ENCODE data around the gene GNL1. TPM values are rescaled to one million over a fixed set of nuclear protein-coding genes. Genes with fewer than 3 reads are reported as not detected.

The GNL1 gene, protein sequence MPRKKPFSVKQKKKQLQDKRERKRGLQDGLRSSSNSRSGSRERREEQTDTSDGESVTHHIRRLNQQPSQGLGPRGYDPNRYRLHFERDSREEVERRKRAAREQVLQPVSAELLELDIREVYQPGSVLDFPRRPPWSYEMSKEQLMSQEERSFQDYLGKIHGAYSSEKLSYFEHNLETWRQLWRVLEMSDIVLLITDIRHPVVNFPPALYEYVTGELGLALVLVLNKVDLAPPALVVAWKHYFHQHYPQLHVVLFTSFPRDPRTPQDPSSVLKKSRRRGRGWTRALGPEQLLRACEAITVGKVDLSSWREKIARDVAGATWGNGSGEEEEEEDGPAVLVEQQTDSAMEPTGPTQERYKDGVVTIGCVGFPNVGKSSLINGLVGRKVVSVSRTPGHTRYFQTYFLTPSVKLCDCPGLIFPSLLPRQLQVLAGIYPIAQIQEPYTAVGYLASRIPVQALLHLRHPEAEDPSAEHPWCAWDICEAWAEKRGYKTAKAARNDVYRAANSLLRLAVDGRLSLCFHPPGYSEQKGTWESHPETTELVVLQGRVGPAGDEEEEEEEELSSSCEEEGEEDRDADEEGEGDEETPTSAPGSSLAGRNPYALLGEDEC
- total RNA-seq, result 49.4 TPM

DNA sequence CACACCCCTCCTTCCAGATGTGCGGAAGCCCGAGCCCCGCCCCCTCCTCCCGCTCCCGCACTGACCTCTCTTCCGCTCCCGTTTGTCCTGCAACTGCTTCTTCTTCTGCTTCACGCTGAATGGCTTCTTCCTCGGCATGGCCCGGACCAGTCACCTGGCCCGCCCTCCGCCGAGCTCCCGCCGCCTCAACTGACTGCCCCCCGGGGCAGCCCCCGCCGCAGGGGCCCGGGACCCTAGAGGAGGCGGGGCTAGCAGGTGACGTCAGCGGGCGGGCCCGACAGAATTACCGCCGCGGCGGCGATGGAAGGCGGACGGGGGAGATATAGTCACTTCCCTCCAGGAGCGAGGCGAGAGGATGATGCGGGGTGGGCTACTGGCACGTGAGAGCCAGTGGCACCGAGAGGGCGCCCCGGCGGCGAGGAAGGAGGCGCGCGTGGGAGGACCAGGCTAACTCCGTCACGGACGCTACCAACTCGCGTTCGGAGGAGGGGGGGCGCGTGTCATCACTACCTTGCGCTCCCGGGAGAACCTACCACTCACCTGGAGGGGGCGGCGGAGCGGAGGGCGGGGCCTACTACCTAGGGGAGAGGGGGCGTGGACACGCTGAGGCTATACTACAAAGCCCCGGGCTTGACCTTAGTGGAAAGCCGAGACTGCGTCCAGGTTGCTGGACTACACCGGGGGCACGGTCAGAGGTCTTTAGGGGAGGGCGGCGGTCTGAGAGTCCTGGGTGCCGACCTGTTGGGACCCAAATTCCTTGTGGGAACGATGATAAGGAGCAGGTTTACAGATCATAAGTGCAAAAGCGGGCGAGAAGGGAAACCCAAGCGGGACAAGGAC is at the start of gene GNL1:
TSS of gene GNL1 (minus strand) at position 424 of the 840 bp plus-strand sequence. CDS start at position 138, 286 bp downstream.

DNA sequence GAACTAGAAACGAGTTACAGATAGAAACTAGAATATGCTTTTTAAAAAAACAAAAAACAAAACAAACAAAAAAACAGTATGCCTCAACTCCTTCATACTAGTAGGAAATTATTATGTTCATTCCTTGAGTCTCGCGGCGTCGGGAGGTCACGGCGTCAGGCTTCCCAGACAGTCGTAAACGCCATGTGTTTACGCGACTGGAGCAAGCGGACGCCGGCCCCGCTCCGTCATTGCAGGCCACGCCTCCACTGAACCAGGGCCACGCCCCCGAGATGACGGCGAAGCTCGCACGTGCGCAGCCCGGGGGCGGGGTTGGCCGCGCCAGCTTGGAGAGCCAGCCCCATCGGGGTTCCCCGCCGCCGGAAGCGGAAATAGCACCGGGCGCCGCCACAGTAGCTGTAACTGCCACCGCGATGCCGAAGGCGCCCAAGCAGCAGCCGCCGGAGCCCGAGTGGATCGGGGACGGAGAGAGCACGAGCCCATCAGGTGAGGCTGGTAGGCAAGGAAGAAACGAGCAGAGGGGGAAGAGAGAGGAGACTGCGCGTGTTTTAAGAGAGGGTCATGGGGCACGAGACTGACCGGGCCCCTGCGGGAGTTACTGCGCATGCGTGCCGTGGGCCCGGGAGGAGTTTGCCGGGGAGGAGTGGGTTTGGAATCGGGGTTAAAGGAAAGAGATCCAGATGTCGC is 14.9 kb upstream of the GNL1 start, which contains the start of gene ABCF1:
TSS of gene ABCF1 (plus strand) at position 368 of the 687 bp plus-strand sequence. CDS start at position 414, 46 bp downstream.

DNA sequence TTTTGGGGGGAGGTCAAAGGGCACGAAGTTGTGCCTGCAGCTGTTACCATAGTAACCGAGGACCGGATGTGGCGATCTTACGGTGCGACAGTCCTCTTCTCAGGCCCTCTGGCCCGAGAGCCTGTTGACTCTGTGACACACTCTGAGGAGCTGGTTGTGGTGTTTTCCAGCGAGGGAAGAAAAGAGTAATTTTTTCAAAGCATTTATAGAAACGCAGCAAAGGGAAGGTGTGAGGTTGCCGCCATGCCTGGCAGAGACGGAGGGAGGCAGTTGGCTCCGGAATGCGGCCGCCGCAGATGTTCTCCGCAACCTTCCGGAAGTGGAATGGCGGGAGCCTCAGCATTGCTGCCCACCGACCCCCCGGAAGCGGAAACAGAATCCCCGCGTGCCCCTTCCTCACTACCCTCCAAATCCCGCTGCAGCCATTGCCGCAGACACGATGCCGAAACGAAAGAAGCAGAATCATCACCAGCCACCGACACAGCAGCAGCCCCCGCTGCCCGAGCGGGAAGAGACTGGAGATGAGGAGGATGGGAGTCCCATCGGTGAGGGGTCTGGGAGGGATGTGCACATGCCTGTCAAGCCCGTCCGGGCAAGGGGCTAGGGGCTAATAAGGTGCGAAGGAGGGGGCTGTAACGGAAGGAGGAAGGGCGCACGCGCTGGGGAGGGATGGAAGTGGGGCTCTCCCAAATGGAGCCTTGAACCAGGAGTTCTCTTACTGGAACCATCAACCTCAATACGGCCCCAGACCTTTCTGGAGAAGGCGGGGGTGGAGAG is 805 bp upstream of the GNL1 start, which contains the start of gene PRR3:
TSS of gene PRR3 (plus strand) at position 390 of the 777 bp plus-strand sequence. CDS start at position 440, 50 bp downstream.

Small RNA genes lying within 50 kb of the gene (small RNA-seq; reads per million reads assigned to genes)
- 1.8 reads per million, percentile 86 among the genes with 10 or more reads in this experiment for gene MIR877

Other genes with a start within 250 kb of the GNL1 start
- 8.3 TPM for gene TRIM39, start 229.6 kb downstream of the GNL1 start, total RNA-seq
- 16.4 TPM for gene RPP21, start 211.3 kb downstream of the GNL1 start, total RNA-seq
- 44.1 TPM for gene HLA-E, start 67.0 kb downstream of the GNL1 start, total RNA-seq
- 13.4 TPM for gene PRR3, start 806 bp upstream of the GNL1 start, total RNA-seq
- 36.0 TPM for gene ABCF1, start 15.0 kb upstream of the GNL1 start, total RNA-seq
- gene PPP1R10, start 60.8 kb upstream of the GNL1 start, total RNA-seq, result 32.1 TPM
- gene MRPS18B, start 61.4 kb upstream of the GNL1 start, total RNA-seq, result 84.4 TPM
- gene ATAT1, start 70.4 kb upstream of the GNL1 start, total RNA-seq, result 55.1 TPM
- gene C6orf136, start 90.6 kb upstream of the GNL1 start, total RNA-seq, result 12.0 TPM
- 21.7 TPM for gene DHX16, start 116.5 kb upstream of the GNL1 start, total RNA-seq
- gene PPP1R18, start 130.2 kb upstream of the GNL1 start, total RNA-seq, result 26.8 TPM
- gene NRM, start 134.5 kb upstream of the GNL1 start, total RNA-seq, result 2.1 TPM
- 6.5 TPM for gene MDC1, start 160.8 kb upstream of the GNL1 start, total RNA-seq
- gene TUBB, start 163.9 kb upstream of the GNL1 start, total RNA-seq, result 1,178 TPM
- gene FLOT1, start 186.2 kb upstream of the GNL1 start, total RNA-seq, result 62.5 TPM
- 3.5 TPM for gene IER3, start 188.1 kb upstream of the GNL1 start, total RNA-seq

Data from diencephalon (tissue), 1 donor.